Measurements from ENCODE around the gene SYMPK.

GRCh38 chr19:45793876-45794275 lies 69.1 kb downstream of the SYMPK start:
- TF ChIP-seq CTCF (IDR thresholded peaks at IDR 0.05; ENCODE audit: insufficient read depth, low read length, poor library complexity, severe bottlenecking) (no peak), EZH2phosphoT487 (conservative IDR thresholded peaks at IDR 0.05; ENCODE audit: low read length) (no peak)
